Fibroblast of peridontal ligament (primary cell): ENCODE results near the gene ERCC5.
A peak's percentile ranks its signal among the peaks of the same experiment; 100 is the strongest.

Source experiments
- DNase-seq: peaks from one replicate; pipeline ENCODE4 v3.0.0-alpha.2; 2010; ENCODE audit errors: extremely low read depth

Gene ERCC5

DNA sequence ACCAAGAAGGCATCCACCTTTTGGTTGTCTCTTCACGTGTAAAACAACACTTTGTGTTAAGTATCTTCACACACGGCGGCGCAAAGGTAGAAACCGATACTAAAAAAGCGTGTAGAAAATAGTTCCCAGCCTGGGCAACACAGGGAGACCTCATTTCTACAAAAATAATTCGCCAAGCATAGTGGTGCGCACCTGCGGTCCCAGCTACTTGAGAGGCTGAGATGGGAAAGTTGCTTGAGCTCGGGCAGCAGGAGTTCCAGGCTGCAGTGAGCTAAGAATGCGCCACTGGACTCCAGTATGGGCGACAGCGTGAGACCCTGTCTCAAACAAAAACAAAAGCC lies 573 bp upstream of the ERCC5 start:
- DNase-seq: no peak

DNA sequence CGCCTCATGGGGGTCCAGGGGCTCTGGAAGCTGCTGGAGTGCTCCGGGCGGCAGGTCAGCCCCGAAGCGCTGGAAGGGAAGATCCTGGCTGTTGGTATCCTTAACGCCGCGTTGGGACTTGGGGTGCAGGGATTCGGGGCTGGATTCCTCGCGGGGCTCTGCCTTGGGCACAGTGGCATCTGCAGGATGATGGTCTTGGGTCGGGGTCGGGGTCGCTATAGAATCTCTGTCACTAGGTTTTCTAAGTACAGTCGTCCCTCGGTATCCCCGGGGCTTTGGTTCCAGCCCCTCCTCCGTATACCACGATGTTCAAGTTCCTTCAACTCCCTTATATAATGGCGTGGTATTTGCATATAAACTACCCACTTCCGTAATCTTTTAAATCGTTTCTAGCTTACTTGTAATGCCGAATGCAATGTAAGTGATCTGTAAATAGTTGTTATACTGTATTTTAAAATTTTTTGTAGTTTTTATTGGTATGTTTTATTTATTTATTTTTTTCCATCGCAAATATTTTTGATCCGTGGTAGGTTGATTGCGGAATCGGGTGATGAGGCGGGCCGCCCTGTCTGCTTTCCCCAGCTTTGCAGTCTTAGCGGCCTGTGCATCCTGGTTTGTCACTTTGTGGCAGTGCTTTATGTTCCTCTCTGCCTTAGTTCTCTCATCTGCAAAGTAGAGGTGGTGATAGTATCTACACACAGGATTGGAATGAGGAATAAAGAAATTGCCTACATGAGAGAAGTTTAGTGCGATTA lies 606 bp downstream of the ERCC5 start:
- peak; percentile 48 for DNase-seq

DNA sequence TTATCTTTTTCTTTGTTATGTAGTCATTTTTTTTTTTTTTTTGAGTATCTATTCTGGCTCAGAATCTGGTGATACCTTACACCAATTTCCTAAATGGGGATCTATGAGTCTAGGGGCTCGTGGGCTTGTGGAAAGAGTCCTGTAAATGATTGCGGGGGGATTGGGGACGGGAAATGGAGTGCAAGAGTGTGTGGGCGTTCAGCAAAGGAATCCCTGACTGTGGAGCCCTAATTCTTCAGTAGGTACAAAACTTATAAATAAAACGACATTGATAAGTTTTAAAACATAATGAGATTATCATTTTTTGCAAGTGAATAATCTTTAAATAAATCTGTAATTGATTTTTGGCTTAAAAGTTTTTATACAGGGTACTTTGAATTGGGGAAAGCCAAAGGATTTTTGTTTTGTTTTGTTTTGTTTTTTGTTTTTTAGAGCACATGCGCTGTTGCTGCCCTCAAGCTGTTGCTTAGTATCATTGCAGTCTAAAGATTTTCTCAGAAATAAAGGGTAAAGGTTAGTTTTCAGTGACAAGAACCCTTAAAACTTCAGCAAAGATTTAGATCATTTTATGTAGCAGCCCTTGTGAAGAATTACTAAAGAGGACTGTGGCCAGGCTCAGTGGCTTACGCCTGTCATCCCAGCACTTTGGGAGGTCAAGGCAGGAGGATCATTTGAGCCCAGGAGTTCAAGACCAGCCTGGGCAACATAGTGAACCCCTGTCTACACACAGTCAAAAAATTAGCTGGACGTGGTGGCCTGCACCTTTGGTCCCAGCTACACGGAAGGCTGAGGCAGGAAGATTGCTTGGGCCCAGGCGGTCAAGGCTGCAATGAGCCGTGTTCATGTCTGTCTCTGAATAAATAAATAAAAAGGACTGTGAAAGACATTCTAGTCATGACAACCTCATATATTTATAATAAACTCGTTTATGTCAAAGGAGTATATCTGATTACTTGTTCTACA lies 1.7 kb downstream of the ERCC5 start:
- DNase-seq: peak; percentile 69

DNA sequence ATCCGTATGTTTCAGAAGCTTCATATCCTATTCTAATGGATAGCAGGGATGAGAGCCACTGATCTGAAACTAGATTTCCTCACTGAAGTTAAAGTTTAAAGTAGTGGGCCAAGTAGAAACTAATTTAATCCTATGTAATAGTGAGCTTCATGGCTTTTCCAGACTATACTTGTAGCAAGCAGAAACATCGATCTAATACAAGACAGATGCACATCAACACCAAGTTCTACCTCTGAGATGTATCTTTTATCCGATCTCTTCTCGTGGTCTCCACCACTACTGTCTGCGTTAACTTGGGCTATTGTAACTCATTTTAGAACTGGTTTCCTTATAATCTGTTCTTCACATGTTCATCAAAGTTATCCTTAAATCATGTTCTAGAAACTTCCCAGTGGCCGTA lies 3.1 kb downstream of the ERCC5 start:
- no peak for DNase-seq

DNA sequence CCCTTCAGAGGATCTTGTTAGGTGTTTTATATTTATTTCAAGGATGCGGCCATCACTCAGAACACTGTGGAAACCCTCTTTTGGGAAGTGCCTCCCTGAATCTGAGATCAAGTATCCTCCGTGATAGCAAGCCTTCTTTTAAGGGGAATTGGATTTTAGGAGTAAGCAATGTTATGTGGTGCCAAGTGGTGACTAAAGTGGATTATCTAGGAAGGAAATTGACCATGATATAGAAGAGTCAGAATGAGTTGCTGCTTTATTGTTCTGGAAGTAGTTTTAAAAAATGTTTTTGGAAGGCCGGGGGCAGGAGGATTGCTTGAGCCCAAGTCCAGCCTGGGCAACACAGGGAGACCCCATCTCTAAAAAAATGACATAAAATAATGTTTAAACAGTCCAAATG lies 6.7 kb downstream of the ERCC5 start:
- DNase-seq: no peak

DNA sequence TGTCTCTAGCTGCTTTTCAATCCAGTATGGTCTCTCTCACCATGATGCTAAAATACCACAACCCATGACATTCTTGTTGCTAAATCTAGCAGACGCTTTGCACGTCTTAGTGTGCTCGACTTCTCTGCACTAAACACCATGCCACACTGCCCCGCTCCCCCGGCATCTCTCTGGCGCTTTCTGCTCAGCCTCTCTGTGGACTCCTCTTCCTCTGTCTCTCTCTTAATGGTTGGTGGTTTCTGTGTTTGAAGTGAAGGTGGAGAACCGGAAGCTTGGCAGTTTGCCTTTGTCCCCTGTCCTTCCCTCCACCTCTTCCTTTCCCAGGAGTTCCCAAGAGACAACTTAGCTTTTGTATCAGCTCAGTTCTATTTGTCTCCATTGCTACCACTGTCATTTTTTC lies 8.8 kb downstream of the ERCC5 start:
- DNase-seq: no peak

DNA sequence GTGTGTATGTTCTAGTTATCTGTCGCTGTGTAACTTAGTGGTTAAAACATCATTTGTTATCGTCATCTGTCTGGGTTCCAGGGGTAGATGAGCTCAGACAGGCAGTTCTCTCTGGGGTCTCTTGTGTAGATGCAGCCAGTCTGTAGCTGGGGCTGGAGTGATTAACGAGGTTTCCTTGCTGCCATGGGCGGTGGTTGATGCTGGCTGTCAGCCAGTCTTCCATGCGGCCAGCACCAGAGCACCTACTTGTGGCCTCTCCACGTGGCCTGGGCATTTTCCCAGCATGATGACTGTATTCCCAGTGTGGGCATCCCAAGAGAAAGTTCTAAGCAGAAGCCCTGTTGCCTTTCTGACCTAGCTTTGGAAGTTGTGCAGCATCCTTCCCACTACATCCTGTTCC lies 10.7 kb downstream of the ERCC5 start:
- peak; percentile 30 for DNase-seq

DNA sequence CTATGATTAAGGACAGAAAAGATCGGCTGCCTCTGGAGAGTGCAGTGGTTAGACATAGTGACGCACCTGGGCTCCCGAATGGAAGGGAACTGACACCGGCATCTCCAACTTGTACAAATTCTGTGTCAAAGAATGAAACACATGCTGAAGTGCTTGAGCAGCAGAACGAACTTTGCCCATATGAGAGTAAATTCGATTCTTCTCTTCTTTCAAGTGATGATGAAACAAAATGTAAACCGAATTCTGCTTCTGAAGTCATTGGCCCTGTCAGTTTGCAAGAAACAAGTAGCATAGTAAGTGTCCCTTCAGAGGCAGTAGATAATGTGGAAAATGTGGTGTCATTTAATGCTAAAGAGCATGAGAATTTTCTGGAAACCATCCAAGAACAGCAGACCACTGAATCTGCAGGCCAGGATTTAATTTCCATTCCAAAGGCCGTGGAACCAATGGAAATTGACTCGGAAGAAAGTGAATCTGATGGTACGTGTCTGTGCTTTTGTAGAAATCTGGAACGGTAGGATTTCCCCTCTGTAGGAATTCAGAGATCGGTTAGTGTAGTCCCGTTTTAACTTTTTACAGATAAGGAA lies 16.9 kb downstream of the ERCC5 start:
- DNase-seq: no peak

DNA sequence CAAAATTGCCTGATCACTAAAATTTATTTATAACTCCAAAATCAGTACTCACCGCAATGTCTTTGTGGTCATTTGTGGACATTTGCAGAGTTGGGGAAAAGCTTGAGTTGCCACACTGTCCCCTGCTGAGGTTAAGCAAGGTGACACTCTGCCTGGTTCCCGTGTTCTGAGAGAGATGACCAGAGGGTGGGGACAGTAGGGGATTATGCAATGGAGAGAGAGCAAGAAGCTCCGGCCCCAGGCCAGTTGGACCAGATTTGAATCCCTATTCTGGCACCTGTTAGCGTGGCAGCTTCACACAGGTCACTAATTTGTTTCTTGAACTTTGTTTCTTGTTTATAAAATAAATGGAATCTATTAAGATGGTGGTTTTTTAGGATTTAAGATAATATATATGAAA lies 17.8 kb downstream of the ERCC5 start:
- no peak for DNase-seq

DNA sequence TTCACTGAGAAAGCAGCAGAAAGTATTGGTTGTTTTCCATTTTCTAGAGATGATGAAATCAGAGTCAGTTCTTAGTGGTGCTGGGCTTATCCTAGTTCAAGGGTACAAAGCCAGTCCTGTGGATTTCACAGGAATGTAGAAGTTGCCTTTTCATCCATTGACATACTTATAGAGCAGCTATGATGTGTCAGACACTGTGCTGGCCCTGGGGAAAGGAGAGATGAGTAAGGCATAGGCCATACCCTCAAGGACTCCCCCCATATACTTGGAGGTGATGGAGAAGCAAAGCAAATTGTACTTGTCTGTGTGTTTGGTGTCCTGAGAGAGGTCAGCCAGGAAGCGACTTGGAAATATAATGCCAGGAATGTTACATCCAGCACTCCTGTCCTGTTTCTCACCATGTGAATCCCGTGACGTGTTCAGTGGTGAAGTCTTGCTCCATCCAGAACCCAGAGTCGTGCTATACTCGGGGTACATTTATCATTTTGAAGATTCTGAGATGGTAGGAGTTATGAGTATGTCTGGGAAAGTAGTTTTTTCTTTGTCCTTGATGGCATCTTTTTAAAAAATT lies 22.6 kb downstream of the ERCC5 start:
- no peak for DNase-seq

DNA sequence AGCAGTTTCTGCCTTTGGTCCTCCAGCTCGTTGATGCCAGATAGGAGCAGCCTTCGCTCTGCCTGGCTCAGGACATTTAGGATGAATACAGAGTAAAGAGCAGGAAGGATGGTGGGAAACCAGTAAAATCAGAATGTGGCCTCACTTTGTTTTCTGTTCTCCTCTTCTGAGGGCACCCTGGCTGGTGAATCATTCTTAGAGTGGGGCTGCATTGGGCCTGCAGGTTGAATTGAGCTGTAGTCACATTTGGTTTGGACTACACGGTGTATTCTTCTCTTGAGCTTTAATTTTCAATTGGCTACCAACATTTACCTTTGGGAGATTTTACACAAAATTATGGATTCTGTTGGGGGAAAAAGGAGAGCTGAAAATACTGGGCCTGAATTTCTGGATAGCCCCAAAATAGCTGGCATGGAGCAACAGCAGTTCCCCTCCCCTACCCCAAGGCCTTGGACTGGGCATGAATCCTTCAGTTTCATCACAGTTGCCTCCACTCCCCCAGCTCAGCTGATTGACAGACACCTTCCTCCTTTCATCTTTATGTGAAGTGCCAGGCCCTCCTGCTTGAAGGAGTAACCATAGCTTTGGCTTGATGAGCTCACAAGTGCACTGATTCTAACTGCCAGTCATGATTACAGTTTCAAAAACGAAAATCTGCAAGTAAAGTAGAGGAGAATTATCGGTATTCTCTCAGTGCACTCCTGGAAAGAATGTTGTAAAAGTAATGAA lies 24.3 kb downstream of the ERCC5 start:
- DNase-seq: no peak

DNA sequence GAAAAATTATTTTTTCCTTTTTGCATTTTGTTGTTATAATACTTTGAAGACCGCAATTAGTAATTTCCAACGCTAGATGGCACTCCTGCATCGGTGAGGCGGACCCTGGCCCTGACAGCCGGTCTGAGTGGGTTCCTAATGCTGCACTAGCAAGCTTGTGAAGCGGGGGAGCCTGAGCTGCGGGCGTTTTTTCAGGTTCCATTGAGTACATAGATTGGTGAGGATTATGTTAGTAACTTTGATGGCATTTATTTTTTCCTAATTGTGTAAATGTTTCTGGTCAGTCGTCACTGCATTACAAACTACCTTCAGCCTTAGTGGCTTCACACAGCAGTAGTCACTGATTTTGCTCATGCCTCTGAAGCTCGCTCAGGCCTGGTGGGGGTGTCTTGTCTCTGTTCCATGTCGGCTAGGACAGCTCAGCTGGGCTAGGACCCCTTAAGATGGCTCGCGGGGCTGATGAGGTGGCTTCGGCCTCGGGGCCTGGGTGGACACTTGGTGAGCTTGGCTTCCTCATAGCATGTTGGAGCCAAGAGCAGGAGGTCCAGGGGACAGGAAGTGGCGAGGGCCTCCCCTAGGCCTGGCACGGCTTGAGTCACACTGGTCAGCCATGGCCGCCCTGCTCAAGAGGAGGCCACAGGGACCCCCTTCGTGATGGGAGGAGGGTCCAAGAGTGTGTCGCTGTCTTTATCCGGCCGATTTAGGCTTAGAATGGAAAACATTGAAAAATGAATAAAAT lies 25.0 kb downstream of the ERCC5 start:
- peak; percentile 66 for DNase-seq

DNA sequence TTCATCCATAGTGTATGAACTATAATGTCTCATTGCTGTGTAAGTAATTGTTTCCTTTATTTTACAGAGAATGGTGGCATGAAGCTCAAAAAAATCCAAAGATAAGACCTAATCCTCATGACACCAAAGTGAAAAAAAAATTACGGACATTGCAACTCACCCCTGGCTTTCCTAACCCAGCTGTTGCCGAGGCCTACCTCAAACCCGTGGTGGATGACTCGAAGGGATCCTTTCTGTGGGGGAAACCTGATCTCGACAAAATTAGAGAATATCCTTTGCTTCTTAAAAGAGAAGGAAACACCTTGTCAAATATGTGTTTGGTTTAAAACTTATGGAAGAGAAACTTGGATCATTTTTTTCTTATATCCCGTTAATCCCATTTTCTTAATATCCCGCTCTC lies 26.3 kb downstream of the ERCC5 start:
- no peak for DNase-seq

DNA sequence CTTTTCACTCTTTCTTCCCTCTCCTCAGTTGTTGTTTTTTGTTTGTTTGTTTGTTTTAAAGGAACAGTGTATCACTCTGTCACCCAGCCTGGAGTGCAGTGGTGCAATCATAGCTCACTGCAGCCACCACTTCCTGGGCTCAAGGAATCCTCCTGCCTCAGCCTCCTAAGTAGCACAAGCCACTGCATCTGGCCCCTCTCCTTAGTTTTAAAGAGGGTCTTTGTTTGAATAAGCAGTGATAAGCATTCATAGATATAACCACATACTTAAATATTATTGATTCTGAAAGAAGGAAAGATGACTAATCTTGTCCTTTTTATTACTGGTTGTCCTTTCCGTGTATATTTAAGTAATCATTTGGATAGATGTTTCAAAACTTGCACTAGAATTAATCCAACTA lies 26.7 kb downstream of the ERCC5 start:
- DNase-seq: no peak

DNA sequence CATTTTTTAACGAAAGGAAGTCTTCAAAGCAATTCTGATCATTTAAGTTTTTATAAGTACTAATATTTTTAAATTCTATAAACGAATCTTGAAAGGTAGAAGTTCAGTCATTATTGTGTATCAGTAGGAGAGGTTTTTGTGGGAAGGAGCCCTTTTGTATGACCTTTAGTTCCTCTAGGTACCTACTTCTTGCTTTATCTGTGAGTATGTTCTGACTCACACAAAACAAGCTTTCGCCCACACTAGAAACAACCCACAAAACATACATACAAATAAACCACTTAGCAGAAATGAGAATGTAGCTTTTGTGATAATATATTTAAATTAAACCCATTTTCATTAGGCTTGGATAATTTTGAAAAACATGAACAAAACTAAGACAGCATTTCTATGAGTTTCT lies 27.8 kb downstream of the ERCC5 start:
- no peak for DNase-seq

DNA sequence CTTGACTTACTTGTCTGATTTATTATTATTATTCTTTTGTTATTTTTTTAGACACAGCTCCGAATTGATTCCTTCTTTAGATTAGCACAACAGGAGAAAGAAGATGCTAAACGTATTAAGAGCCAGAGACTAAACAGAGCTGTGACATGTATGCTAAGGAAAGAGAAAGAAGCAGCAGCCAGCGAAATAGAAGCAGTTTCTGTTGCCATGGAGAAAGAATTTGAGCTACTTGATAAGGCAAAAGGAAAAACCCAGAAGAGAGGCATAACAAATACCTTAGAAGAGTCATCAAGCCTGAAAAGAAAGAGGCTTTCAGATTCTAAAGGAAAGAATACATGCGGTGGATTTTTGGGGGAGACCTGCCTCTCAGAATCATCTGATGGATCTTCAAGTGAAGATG lies 29.4 kb downstream of the ERCC5 start:
- DNase-seq: no peak

DNA sequence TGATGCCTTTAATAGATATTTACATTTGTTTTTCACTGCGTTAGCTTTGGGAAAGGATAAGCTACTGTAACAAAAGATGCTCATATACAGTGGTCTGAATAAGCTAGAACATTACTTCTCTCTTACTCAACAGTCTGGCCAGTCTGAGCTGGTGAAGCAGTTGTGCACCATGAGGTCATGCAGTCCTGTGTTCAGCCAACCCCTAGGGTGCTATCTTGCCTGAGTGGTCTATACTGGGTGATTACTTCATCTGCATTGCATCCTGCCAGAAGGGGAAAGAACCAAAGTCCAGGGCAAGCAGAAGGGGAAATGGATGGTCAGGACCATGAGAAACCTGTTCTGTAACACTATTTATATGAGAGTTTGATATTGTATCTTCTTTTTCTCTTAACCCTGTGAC lies 31.5 kb downstream of the ERCC5 start:
- DNase-seq: peak; percentile 16

DNA sequence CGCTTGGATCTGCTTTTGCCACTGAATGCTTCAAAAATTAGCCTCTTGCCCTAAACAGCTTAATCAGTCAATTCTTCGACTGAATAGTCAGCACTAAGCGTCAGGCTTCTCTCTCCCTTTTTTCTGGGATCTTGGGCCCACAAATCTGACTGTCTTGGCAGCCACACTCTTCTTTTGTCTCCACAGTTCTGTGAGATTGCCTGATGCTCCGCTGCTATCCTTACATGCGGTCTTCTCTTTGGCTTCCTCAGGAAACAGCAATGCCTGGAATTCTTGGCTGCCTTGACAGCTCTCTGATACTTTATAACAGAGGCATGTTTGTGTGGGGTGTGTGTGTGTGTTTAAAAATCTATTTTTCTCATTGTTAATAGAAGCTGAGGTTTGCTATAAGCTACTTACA lies 32.6 kb downstream of the ERCC5 start:
- DNase-seq: peak; percentile 33

DNA sequence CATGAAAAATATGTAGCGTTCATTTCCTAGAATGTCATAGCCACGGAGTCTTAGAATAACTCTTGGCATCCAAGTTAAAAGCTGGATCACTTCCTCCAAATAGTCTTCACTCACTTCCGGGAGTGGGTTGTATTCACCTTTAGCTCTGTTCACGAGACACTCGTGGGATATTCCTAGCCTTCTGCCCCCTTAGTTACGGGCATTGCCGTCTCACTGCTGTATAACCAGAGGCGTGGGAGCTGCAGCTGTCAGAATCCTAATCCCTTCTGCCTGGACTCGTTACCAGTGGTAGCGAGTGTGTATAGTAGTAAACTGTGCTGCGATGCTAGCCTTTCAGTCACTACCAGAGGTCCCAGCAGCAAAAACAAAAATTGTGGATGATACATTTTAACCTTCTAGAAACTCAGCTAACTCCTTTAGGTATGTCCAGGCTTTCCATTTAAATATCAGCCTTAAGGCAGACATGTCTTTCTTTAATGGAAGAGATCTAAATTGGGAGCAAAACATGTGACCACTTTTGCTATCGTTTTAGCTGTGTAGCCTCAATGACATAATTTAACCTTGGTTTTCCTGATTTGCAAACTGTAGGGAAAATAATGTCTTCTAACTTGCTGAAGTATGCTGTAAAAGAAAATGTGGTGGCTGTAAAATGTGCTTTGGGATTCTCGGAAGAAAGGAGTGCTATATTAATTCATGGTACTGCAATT lies 34.1 kb downstream of the ERCC5 start:
- no peak for DNase-seq
